Gastroesophageal sphincter (tissue), 4 donors: ENCODE data around the gene MYO7A. TPM values are rescaled to one million over a fixed set of nuclear protein-coding genes. Genes with fewer than 3 reads are reported as not detected.

ENCODE experiments used
- ATAC-seq: fragments of 150-250 bp; one replicate; pipeline ENCODE4 v1.9.1; 2016; ENCODE audit warnings: mild to moderate bottlenecking, moderate library complexity
- H3K27ac ChIP-seq, 4 donors: fragments of 200-600 bp; sonication (generic) in 3 of 4; 1 replicate in 3 of 4; 2 replicates in 1 of 4; pipeline ENCODE4 v1.5.1; 2016 to 2019
- H3K27me3 ChIP-seq: fragments of 200-600 bp; sonication (generic); one replicate; pipeline ENCODE4 v1.5.1; 2019
- H3K36me3 ChIP-seq, 2 donors: fragments of 200-600 bp; sonication (generic); one replicate each; pipeline ENCODE4 v1.5.1; 2019; ENCODE audit warnings: control low read depth in 1 of 2
- H3K4me1 ChIP-seq, 3 donors: fragments of 200-600 bp; sonication (generic); 1 replicate in 2 of 3; 2 replicates in 1 of 3; pipeline ENCODE4 v1.5.1; 2016 to 2019; ENCODE audit warnings: control low read depth in 2 of 3
- H3K4me3 ChIP-seq, 2 donors: fragments of 200-600 bp; sonication (generic); one replicate each; pipeline ENCODE4 v1.5.1; 2019; ENCODE audit warnings: mild to moderate bottlenecking in 1 of 2, moderate library complexity in 1 of 2
- H3K9me3 ChIP-seq, 3 donors: fragments of 200-600 bp; sonication (generic); one replicate each; pipeline ENCODE4 v1.5.1; 2017 to 2019; ENCODE audit warnings: control low read depth in 2 of 3
- CTCF ChIP-seq, 4 experiments: fragments of 200-600 bp in 2 of 4; fragments of 450-650 bp in 2 of 4; sonication (generic) in 1 of 4; IDR thresholded peaks; one replicate each; pipeline ENCODE4 v1.5.1; 2017 to 2019; ENCODE audit warnings: antibody characterized with exemption in 4 of 4, mild to moderate bottlenecking in 2 of 4, moderate library complexity in 2 of 4
- EP300 ChIP-seq: sonication (generic); formaldehyde crosslinking; IDR thresholded peaks from one replicate; pipeline ENCODE4 v1.6.1; 2017; ENCODE audit warnings: antibody characterized with exemption, mild to moderate bottlenecking
- POLR2A ChIP-seq, 2 donors: fragments of 450-650 bp; IDR thresholded peaks; one replicate each; pipeline ENCODE4 v1.6.1; 2017; ENCODE audit warnings: antibody characterized with exemption in 2 of 2, mild to moderate bottlenecking in 2 of 2, moderate library complexity in 1 of 2
- POLR2AphosphoS5 ChIP-seq: sonication (generic); formaldehyde crosslinking; IDR thresholded peaks from one replicate; pipeline ENCODE4 v1.6.1; 2017; ENCODE audit warnings: antibody characterized with exemption
- WGBS, 2 donors: methylation state at CpG; one replicate each; pipeline ENCODE4 v1.1.5; 2018; ENCODE audit warnings: low coverage in 1 of 2; 5-methylcytosine and 5-hydroxymethylcytosine counted together
- total RNA-seq, 4 donors: library from RNA; depleted of rRNA; stranded (reverse); fragments of >200 nt; gene quantifications; one replicate each; pipeline ENCODE4 v1.1.0, GENCODE V29; 2016

MYO7A gene
- total RNA-seq, 4 donors from 2014 or later, result 4.0 to 11.8 (median 8.7) TPM

- WGBS, 2 donors, result no CpG with 5 or more reads among the region's 9 CpGs
These were observed 95.8 kb downstream of the MYO7A start for GRCh38 chr11:77223797-77224196.

GRCh38 chr11:77230878-77231605 is 103.0 kb downstream of the MYO7A start:
- Histone ChIP-seq H3K9me3 (no peaks in the 10 kb centered on the region), H3K4me1 (no peaks in the 10 kb centered on the region), H3K36me3 (no peaks in the 10 kb centered on the region), H3K27me3 (no peaks in the 10 kb centered on the region), H3K27ac (no peak overlapping the region), H3K4me3 (no peak overlapping the region)
- 86 to 95% methylated on average over 4 to 5 of the region's 5 CpGs for WGBS, 2 donors
- ATAC-seq, result no peak
- TF ChIP-seq CTCF (IDR thresholded peaks at IDR 0.05) (no peak), POLR2A (IDR thresholded peaks at IDR 0.05) (no peak), EP300 (no peak), POLR2AphosphoS5 (no peak)

More at GRCh38 chr11:77223797-77224196, 95.8 kb downstream of the MYO7A start:
- Histone ChIP-seq H3K4me1 (no peaks in the 10 kb centered on the region), H3K36me3 (no peaks in the 10 kb centered on the region), H3K27me3 (no peaks in the 10 kb centered on the region), H3K4me3 (no peak overlapping the region), H3K27ac (no peak overlapping the region), H3K9me3 (no peaks in the 10 kb centered on the region)
- ATAC-seq, result no peak
- TF ChIP-seq POLR2A (IDR thresholded peaks at IDR 0.05) (no peak), CTCF (IDR thresholded peaks at IDR 0.05) (no peak), POLR2AphosphoS5 (no peak), EP300 (no peak)

- no peaks in the 10 kb centered on the region for H3K4me1 ChIP-seq
- no peak for ATAC-seq
- no peak overlapping the region for H3K27ac ChIP-seq
- H3K36me3 ChIP-seq, result no peaks in the 10 kb centered on the region
- no peaks in the 10 kb centered on the region for H3K9me3 ChIP-seq
- 88 to 100% methylated on average over 1 of the region's 1 CpG for WGBS, 2 donors
- no peak for TF ChIP-seq POLR2AphosphoS5
- TF ChIP-seq EP300, result no peak
- TF ChIP-seq POLR2A (IDR thresholded peaks at IDR 0.05), result no peak
- no peak for TF ChIP-seq CTCF (IDR thresholded peaks at IDR 0.05)
- H3K27me3 ChIP-seq, result no peaks in the 10 kb centered on the region
- H3K4me3 ChIP-seq, result no peak overlapping the region
These were observed 103.8 kb downstream of the MYO7A start for GRCh38 chr11:77231800-77232199.

GRCh38 chr11:77232242-77232641 is 104.2 kb downstream of the MYO7A start:
- WGBS, 2 donors, result 96 to 100% methylated on average over 3 to 4 of the region's 4 CpGs
- no peak for ATAC-seq
- H3K27ac ChIP-seq, result no peak overlapping the region
- H3K9me3 ChIP-seq, result no peaks in the 10 kb centered on the region
- no peaks in the 10 kb centered on the region for H3K27me3 ChIP-seq
- no peak for TF ChIP-seq EP300
- TF ChIP-seq CTCF (IDR thresholded peaks at IDR 0.05), result no peak
- TF ChIP-seq POLR2AphosphoS5, result no peak
- no peak for TF ChIP-seq POLR2A (IDR thresholded peaks at IDR 0.05)
- H3K4me3 ChIP-seq, result no peak overlapping the region
- H3K4me1 ChIP-seq, result no peaks in the 10 kb centered on the region
- no peaks in the 10 kb centered on the region for H3K36me3 ChIP-seq

- 83 to 95% methylated on average over 3 of the region's 3 CpGs for WGBS, 2 donors
- Histone ChIP-seq H3K27me3 (no peaks in the 10 kb centered on the region), H3K4me1 (no peaks in the 10 kb centered on the region), H3K9me3 (no peaks in the 10 kb centered on the region), H3K4me3 (no peak overlapping the region), H3K27ac (no peak overlapping the region), H3K36me3 (no peaks in the 10 kb centered on the region)
- ATAC-seq, result no peak
- TF ChIP-seq POLR2A (IDR thresholded peaks at IDR 0.05), result no peak
- no peak for TF ChIP-seq EP300
- no peak for TF ChIP-seq POLR2AphosphoS5
- TF ChIP-seq CTCF (IDR thresholded peaks at IDR 0.05), result no peak
These were observed 105.0 kb downstream of the MYO7A start for GRCh38 chr11:77233011-77233410.
